DOHH2 (cell line): ENCODE results near the gene GFPT2.

Experiments used
- H3F3A ChIP-seq: fragments of 200-600 bp; sonication (generic), shearing (Covaris generic); 2 replicates; pipeline ENCODE4 v1.6.0; 2016; ENCODE audit warnings: antibody characterized with exemption, mild to moderate bottlenecking; ENCODE audit not compliant: control insufficient read depth, insufficient read depth
- H3K27ac ChIP-seq: fragments of 200-600 bp; sonication (generic); 2 replicates; pipeline ENCODE4 v1.5.1; 2014; ENCODE audit warnings: low read depth, mild to moderate bottlenecking, low read length, moderate library complexity
- H3K27me3 ChIP-seq: fragments of 200-600 bp; sonication (generic); 2 replicates; pipeline ENCODE4 v1.6.1; 2014; ENCODE audit warnings: mild to moderate bottlenecking, low read length, mixed read lengths; ENCODE audit not compliant: control insufficient read depth
- H3K36me3 ChIP-seq: fragments of 200-600 bp; sonication (generic); 2 replicates; pipeline ENCODE4 v1.6.1; 2014; ENCODE audit warnings: mild to moderate bottlenecking, low read length, moderate library complexity, mixed read lengths; ENCODE audit not compliant: control insufficient read depth
- H3K4me1 ChIP-seq: fragments of 200-600 bp; sonication (generic); 2 replicates; pipeline ENCODE4 v1.6.1; 2014; ENCODE audit warnings: mild to moderate bottlenecking, low read length, mixed read lengths; ENCODE audit not compliant: control insufficient read depth
- H3K4me2 ChIP-seq: fragments of 200-600 bp; sonication (generic); 2 replicates; pipeline ENCODE4 v1.6.0; 2014; ENCODE audit warnings: mild to moderate bottlenecking, low read length, moderate library complexity
- H3K4me3 ChIP-seq: fragments of 200-600 bp; sonication (generic); 2 replicates; pipeline ENCODE4 v1.5.1; 2014; ENCODE audit warnings: mild to moderate bottlenecking, low read length, mixed read lengths
- H3K79me2 ChIP-seq: fragments of 200-600 bp; sonication (generic); 2 replicates; pipeline ENCODE4 v1.6.1; 2014; ENCODE audit warnings: mild to moderate bottlenecking, low read length, mixed read lengths; ENCODE audit not compliant: control insufficient read depth
- H3K9me2 ChIP-seq: fragments of 200-600 bp; sonication (generic); replicated peaks from 2 replicates; pipeline ENCODE4 v1.6.1; 2014; ENCODE audit warnings: mild to moderate bottlenecking, low read length, mixed read lengths; ENCODE audit not compliant: control insufficient read depth
- H3K9me3 ChIP-seq: fragments of 200-600 bp; sonication (generic); 2 replicates; pipeline ENCODE4 v1.6.1; 2014; ENCODE audit warnings: antibody characterized with exemption, low read length, mixed read lengths; ENCODE audit not compliant: control insufficient read depth, insufficient read depth
- H4K20me1 ChIP-seq: fragments of 200-600 bp; sonication (generic); 2 replicates; pipeline ENCODE4 v1.6.0; 2014; ENCODE audit warnings: low read depth, mild to moderate bottlenecking, antibody characterized with exemption, low read length, moderate library complexity; ENCODE audit not compliant: control insufficient read depth, insufficient read depth
- CTCF ChIP-seq: fragments of 200-600 bp; sonication (generic); IDR thresholded peaks from one replicate; pipeline ENCODE4 v1.5.1; 2014; ENCODE audit warnings: antibody characterized with exemption, mild to moderate bottlenecking, low read depth, low read length; ENCODE audit not compliant: poor library complexity, severe bottlenecking
- EZH2phosphoT487 ChIP-seq: fragments of 200-600 bp; sonication (generic); IDR thresholded peaks from 2 replicates; pipeline ENCODE4 v1.6.1; 2017; ENCODE audit warnings: borderline replicate concordance, mild to moderate bottlenecking, antibody characterized with exemption, low read length, moderate library complexity, mixed read lengths

GFPT2 gene

GRCh38 chr5:180350711-180351465 is 2.2 kb downstream of the GFPT2 start:
- no peaks in the 10 kb centered on the region for H3K9me3 ChIP-seq
- H3K4me1 ChIP-seq, result no peaks in the 10 kb centered on the region
- TF ChIP-seq CTCF (no peak), EZH2phosphoT487 (no peak)
- H3K36me3 ChIP-seq, result no peaks in the 10 kb centered on the region
- no peaks in the 10 kb centered on the region for H4K20me1 ChIP-seq
- no peaks in the 10 kb centered on the region for H3K9me2 ChIP-seq
- H3K27ac ChIP-seq, result no peak overlapping the region
- no peak overlapping the region for H3K4me3 ChIP-seq
- no peaks in the 10 kb centered on the region for H3K27me3 ChIP-seq
- no peaks in the 10 kb centered on the region for H3F3A ChIP-seq
- no peak overlapping the region for H3K4me2 ChIP-seq
- no peaks in the 10 kb centered on the region for H3K79me2 ChIP-seq

- Histone ChIP-seq H3K27ac (no peak overlapping the region), H3K4me3 (no peak overlapping the region), H3K36me3 (no peaks in the 10 kb centered on the region), H3K79me2 (no peaks in the 10 kb centered on the region), H4K20me1 (no peaks in the 10 kb centered on the region), H3F3A (no peaks in the 10 kb centered on the region), H3K4me2 (no peak overlapping the region), H3K9me3 (no peaks in the 10 kb centered on the region), H3K4me1 (no peaks in the 10 kb centered on the region), H3K27me3 (no peaks in the 10 kb centered on the region), H3K9me2 (no peaks in the 10 kb centered on the region)
- TF ChIP-seq CTCF, result no peak
- TF ChIP-seq EZH2phosphoT487, result no peak
These were observed 2.8 kb downstream of the GFPT2 start for GRCh38 chr5:180350296-180350695.

- no peaks in the 10 kb centered on the region for H3K9me2 ChIP-seq
- no peaks in the 10 kb centered on the region for H3K79me2 ChIP-seq
- no peak overlapping the region for H3K27ac ChIP-seq
- H3K4me1 ChIP-seq, result no peaks in the 10 kb centered on the region
- no peaks in the 10 kb centered on the region for H3K27me3 ChIP-seq
- H3K4me2 ChIP-seq, result no peak overlapping the region
- H3F3A ChIP-seq, result no peaks in the 10 kb centered on the region
- no peaks in the 10 kb centered on the region for H3K36me3 ChIP-seq
- H3K9me3 ChIP-seq, result no peaks in the 10 kb centered on the region
- no peak overlapping the region for H3K4me3 ChIP-seq
- TF ChIP-seq CTCF (no peak), EZH2phosphoT487 (no peak)
- H4K20me1 ChIP-seq, result no peaks in the 10 kb centered on the region
These were observed 3.7 kb downstream of the GFPT2 start for GRCh38 chr5:180349391-180349790.
